ENCODE results near the gene UGT2B11. TPM values are rescaled to one million over a fixed set of nuclear protein-coding genes. Genes with fewer than 3 reads are reported as not detected.
"Not testable (repeated sequence)": the region's sequence is repeated elsewhere in the genome, so short reads cannot be mapped to it uniquely, and the experiment has no call there.

The UGT2B11 gene
- total and polyA plus RNA-seq, 2 donors (not counting 3 experiments of a cell fraction or from before 2014, with no cell fraction given) = not detected

DNA sequence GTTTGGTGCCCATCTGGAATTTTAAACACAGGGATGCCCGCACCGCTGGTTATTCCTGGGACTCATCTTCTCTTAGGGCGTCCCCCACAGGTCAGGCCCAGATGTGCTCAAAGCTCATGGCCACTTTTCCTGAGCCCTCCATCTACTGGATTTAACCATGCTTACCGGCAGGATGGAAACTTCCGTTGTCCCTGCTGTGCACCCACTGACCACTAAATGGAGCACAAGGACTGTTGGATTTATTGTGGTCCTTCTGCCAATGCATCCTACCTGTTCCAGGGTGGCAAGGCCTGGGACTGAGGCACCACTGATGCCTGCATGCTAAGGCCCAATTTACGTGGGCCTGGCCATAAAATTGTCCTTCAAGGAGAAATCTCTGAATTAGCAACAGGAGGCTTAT lies 8.7 kb upstream of the UGT2B11 start:
- FAIRE-seq; H3K9me1 ChIP-seq (replicated peaks; ENCODE audit: control insufficient read depth, extremely low read depth, insufficient read depth, low read length); dilution Hi-C loops (cut with MboI; ENCODE audit: extremely low pct_ligation_motif_present, low sequenced_read_pairs); CTCF ChIA-PET; H3K4me2 ChIP-seq (ENCODE audit: insufficient read depth, low read length); H2AFZ ChIP-seq (ENCODE audit: low read depth, low read length); H3K27ac ChIP-seq (ENCODE audit: insufficient read depth, low read depth, low read length); H3K27me3 ChIP-seq (ENCODE audit: control insufficient read depth in 2 of 2, insufficient read depth in 2 of 2, low read length in 2 of 2); H3K9me3 ChIP-seq (replicated peaks; ENCODE audit: control insufficient read depth, insufficient read depth, low read length); POLR2A ChIA-PET; DNase-seq (ENCODE audit: low read depth, low spot score); H3K4me3 ChIP-seq (replicated peaks in 1 of 3; ENCODE audit: insufficient read depth in 1 of 3, low read depth in 1 of 3, low read length in 3 of 3); H3K9ac ChIP-seq (replicated peaks; ENCODE audit: extremely low read depth, insufficient read depth, low read length); H4K20me1 ChIP-seq (replicated peaks; ENCODE audit: control insufficient read depth, extremely low read depth, insufficient read depth, low read length); BruUV-seq (replicated peaks); H3K36me3 ChIP-seq (ENCODE audit: control insufficient read depth in 2 of 2, extremely low read depth in 1 of 2, insufficient read depth in 2 of 2, low read length in 2 of 2); intact Hi-C loops (cut with micrococcal nuclease); H3K4me1 ChIP-seq (ENCODE audit: control insufficient read depth, extremely low read depth, insufficient read depth, low read length); H3K79me2 ChIP-seq (ENCODE audit: control insufficient read depth, insufficient read depth, low read length): not testable (repeated sequence)

GRCh38 chr4:69218491-69218890 lies 3.9 kb upstream of the UGT2B11 start:
- BruUV-seq (replicated peaks); H3K27ac ChIP-seq (ENCODE audit: insufficient read depth, low read depth, low read length); H3K36me3 ChIP-seq (ENCODE audit: control insufficient read depth in 2 of 2, extremely low read depth in 1 of 2, insufficient read depth in 2 of 2, low read length in 2 of 2); H3K4me3 ChIP-seq (replicated peaks in 1 of 3; ENCODE audit: insufficient read depth in 1 of 3, low read depth in 1 of 3, low read length in 3 of 3); CTCF ChIA-PET; FAIRE-seq; H3K4me2 ChIP-seq (ENCODE audit: insufficient read depth, low read length); H4K20me1 ChIP-seq (replicated peaks; ENCODE audit: control insufficient read depth, extremely low read depth, insufficient read depth, low read length); H3K9me3 ChIP-seq (replicated peaks; ENCODE audit: control insufficient read depth, insufficient read depth, low read length); H3K9ac ChIP-seq (replicated peaks; ENCODE audit: extremely low read depth, insufficient read depth, low read length); intact Hi-C loops (cut with micrococcal nuclease); H3K27me3 ChIP-seq (ENCODE audit: control insufficient read depth in 2 of 2, insufficient read depth in 2 of 2, low read length in 2 of 2); H2AFZ ChIP-seq (ENCODE audit: low read depth, low read length); dilution Hi-C loops (cut with MboI; ENCODE audit: extremely low pct_ligation_motif_present, low sequenced_read_pairs); POLR2A ChIA-PET; DNase-seq (ENCODE audit: low read depth, low spot score); H3K9me1 ChIP-seq (replicated peaks; ENCODE audit: control insufficient read depth, extremely low read depth, insufficient read depth, low read length); H3K79me2 ChIP-seq (ENCODE audit: control insufficient read depth, insufficient read depth, low read length); H3K4me1 ChIP-seq (ENCODE audit: control insufficient read depth, extremely low read depth, insufficient read depth, low read length): not testable (repeated sequence)

DNA sequence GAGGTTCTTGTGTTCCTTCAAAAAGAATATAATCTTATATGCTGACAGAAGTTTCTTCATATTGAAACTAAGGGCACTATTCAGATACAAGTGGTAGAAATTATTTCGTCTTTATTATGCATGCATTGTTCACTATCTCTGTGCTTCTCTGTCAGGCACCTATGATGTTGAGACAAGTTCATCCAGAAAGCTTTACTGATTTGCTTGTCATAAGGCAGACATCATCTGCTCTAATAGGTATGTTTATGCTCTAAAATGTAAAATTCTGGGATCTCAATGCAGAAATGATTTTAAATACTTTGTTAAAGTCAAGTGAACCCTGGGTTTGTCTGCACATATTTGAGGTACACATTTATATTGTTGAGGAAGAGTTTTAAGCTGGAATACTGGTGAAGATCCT lies 3.6 kb downstream of the UGT2B11 start:
- no peak for TF ChIP-seq EZH2 (IDR thresholded peaks at IDR 0.05; ENCODE audit: borderline replicate concordance, low read depth, low read length, severe bottlenecking)
- TF ChIP-seq GATA2 (IDR thresholded peaks at IDR 0.05; ENCODE audit: insufficient read depth, insufficient read length, low read depth, low read length) = no peak
- no peak for TF ChIP-seq MYC (IDR thresholded peaks at IDR 0.05; ENCODE audit: low read depth, low read length)
- TF ChIP-seq, protein P1, sequence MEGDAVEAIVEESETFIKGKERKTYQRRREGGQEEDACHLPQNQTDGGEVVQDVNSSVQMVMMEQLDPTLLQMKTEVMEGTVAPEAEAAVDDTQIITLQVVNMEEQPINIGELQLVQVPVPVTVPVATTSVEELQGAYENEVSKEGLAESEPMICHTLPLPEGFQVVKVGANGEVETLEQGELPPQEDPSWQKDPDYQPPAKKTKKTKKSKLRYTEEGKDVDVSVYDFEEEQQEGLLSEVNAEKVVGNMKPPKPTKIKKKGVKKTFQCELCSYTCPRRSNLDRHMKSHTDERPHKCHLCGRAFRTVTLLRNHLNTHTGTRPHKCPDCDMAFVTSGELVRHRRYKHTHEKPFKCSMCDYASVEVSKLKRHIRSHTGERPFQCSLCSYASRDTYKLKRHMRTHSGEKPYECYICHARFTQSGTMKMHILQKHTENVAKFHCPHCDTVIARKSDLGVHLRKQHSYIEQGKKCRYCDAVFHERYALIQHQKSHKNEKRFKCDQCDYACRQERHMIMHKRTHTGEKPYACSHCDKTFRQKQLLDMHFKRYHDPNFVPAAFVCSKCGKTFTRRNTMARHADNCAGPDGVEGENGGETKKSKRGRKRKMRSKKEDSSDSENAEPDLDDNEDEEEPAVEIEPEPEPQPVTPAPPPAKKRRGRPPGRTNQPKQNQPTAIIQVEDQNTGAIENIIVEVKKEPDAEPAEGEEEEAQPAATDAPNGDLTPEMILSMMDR (IDR thresholded peaks at IDR 0.05; ENCODE audit: extremely low read depth in 1 of 2, insufficient read depth in 1 of 2, low read depth in 1 of 2, low read length in 2 of 2) = no peak
- TF ChIP-seq POLR2A (IDR thresholded peaks at IDR 0.05; ENCODE audit: low read depth, low read length) = no peak
- no peak for TF ChIP-seq POLR2AphosphoS5 (IDR thresholded peaks at IDR 0.05; ENCODE audit: insufficient read depth, low read depth, low read length)
- TF ChIP-seq JUN (IDR thresholded peaks at IDR 0.05; ENCODE audit: borderline replicate concordance, insufficient read depth, insufficient read length, low read depth) = no peak
- TF ChIP-seq FOS (IDR thresholded peaks at IDR 0.05; ENCODE audit: borderline replicate concordance, insufficient read depth, low read length) = no peak
- TF ChIP-seq, protein P2, sequence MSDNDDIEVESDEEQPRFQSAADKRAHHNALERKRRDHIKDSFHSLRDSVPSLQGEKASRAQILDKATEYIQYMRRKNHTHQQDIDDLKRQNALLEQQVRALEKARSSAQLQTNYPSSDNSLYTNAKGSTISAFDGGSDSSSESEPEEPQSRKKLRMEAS (IDR thresholded peaks at IDR 0.05; ENCODE audit: insufficient read depth, insufficient read length) = no peak
- Histone ChIP-seq H3K9me3 (replicated peaks; ENCODE audit: control insufficient read depth, insufficient read depth, low read length) (no peaks in the 10 kb centered on the region), H3K4me1 (ENCODE audit: control insufficient read depth, extremely low read depth, insufficient read depth, low read length) (no peaks in the 10 kb centered on the region), H3K36me3 (ENCODE audit: control insufficient read depth in 2 of 2, extremely low read depth in 1 of 2, insufficient read depth in 2 of 2, low read length in 2 of 2) (no peaks in the 10 kb centered on the region), H3K4me3 (replicated peaks in 1 of 3; ENCODE audit: insufficient read depth in 1 of 3, low read depth in 1 of 3, low read length in 3 of 3) (no peak overlapping the region), H3K9me1 (replicated peaks; ENCODE audit: control insufficient read depth, extremely low read depth, insufficient read depth, low read length) (no peaks in the 10 kb centered on the region), H4K20me1 (replicated peaks; ENCODE audit: control insufficient read depth, extremely low read depth, insufficient read depth, low read length) (no peaks in the 10 kb centered on the region), H3K4me2 (ENCODE audit: insufficient read depth, low read length) (no peak overlapping the region), H3K27me3 (ENCODE audit: control insufficient read depth in 2 of 2, insufficient read depth in 2 of 2, low read length in 2 of 2) (no peaks in the 10 kb centered on the region), H3K79me2 (ENCODE audit: control insufficient read depth, insufficient read depth, low read length) (no peaks in the 10 kb centered on the region), H3K27ac (ENCODE audit: insufficient read depth, low read depth, low read length) (no peak overlapping the region), H2AFZ (ENCODE audit: low read depth, low read length) (no peak overlapping the region), H3K9ac (replicated peaks; ENCODE audit: extremely low read depth, insufficient read depth, low read length) (no peak overlapping the region)
- POLR2A ChIA-PET = no interaction called here
- DNase-seq (ENCODE audit: low read depth, low spot score) = no peak
- intact Hi-C loops (cut with micrococcal nuclease) = no loop called here
- dilution Hi-C loops (cut with MboI; ENCODE audit: extremely low pct_ligation_motif_present, low sequenced_read_pairs) = no loop called here
- FAIRE-seq = no peak
- CTCF ChIA-PET = no interaction called here
- no TSS peak for BruUV-seq (replicated peaks)

Data from endothelial cell of umbilical vein (primary cell).